Astrocyte (in vitro differentiated cells and primary cell): ENCODE results near the gene C5orf63. TPM values are rescaled to one million over a fixed set of nuclear protein-coding genes. Genes with fewer than 3 reads are reported as not detected.
A peak's percentile ranks its signal among the peaks of the same experiment; 100 is the strongest.

Source experiments
- DNase-seq: peaks from one replicate; pipeline ENCODE4 v3.0.0-alpha.2; 2010; ENCODE audit warnings: low read depth
- FAIRE-seq: peaks from 2 replicates; lab custom pipeline; 2011; peaks lifted over from hg19 to GRCh38; lab: Jason Lieb, UNC
- H2AFZ ChIP-seq: 2 replicates; pipeline ENCODE4 v1.6.0; 2012; ENCODE audit warnings: low read depth, low read length, inconsistent platforms
- H3K27ac ChIP-seq: 2 replicates; pipeline ENCODE4 v1.5.1; 2011; ENCODE audit warnings: low read depth, low read length, inconsistent platforms
- H3K27me3 ChIP-seq: 2 replicates; pipeline ENCODE4 v1.6.0; 2011; ENCODE audit warnings: low read length, inconsistent platforms; ENCODE audit not compliant: insufficient read depth
- H3K36me3 ChIP-seq: 2 replicates; pipeline ENCODE4 v1.5.1; 2011; ENCODE audit warnings: low read length, inconsistent platforms; ENCODE audit not compliant: insufficient read depth
- H3K4me1 ChIP-seq: 2 replicates; pipeline ENCODE4 v1.5.1; 2011; ENCODE audit warnings: low read length, inconsistent platforms; ENCODE audit not compliant: insufficient read depth
- H3K4me2 ChIP-seq: 2 replicates; pipeline ENCODE4 v1.6.0; 2012; ENCODE audit warnings: low read length, inconsistent platforms
- H3K4me3 ChIP-seq: 2 replicates; pipeline ENCODE4 v1.5.1; 2011; ENCODE audit warnings: low read depth, mild to moderate bottlenecking, low read length, inconsistent platforms; ENCODE audit not compliant: insufficient read depth
- H3K79me2 ChIP-seq: 2 replicates; pipeline ENCODE4 v1.6.0; 2012; ENCODE audit warnings: mild to moderate bottlenecking, low read length, inconsistent platforms; ENCODE audit not compliant: insufficient read depth
- H3K9ac ChIP-seq: 2 replicates; pipeline ENCODE4 v1.6.0; 2012; ENCODE audit warnings: mild to moderate bottlenecking, low read length, inconsistent platforms
- H3K9me3 ChIP-seq: 2 replicates; pipeline ENCODE4 v1.5.1; 2012; ENCODE audit warnings: low read depth, mild to moderate bottlenecking, low read length, inconsistent platforms; ENCODE audit not compliant: insufficient read depth
- H4K20me1 ChIP-seq: 2 replicates; pipeline ENCODE4 v1.6.0; 2012; ENCODE audit warnings: low read length, inconsistent platforms; ENCODE audit not compliant: insufficient read depth
- H3K27ac Mint-ChIP-seq: one replicate; pipeline ENCODE4 v1.8.0; 2021; ENCODE audit warnings: mild to moderate bottlenecking, mixed read lengths; ENCODE audit not compliant: unreplicated experiment
- H3K27me3 Mint-ChIP-seq: one replicate; pipeline ENCODE4 v1.8.0; 2021; ENCODE audit warnings: low read depth, mixed read lengths; ENCODE audit not compliant: unreplicated experiment
- H3K36me3 Mint-ChIP-seq: one replicate; pipeline ENCODE4 v1.8.0; 2021; ENCODE audit warnings: low read depth, mixed read lengths; ENCODE audit not compliant: unreplicated experiment
- H3K4me1 Mint-ChIP-seq: one replicate; pipeline ENCODE4 v1.8.0; 2021; ENCODE audit warnings: low read depth, mixed read lengths; ENCODE audit not compliant: unreplicated experiment
- H3K4me3 Mint-ChIP-seq: one replicate; pipeline ENCODE4 v1.8.0; 2021; ENCODE audit warnings: mild to moderate bottlenecking, moderate library complexity, mixed read lengths; ENCODE audit not compliant: unreplicated experiment
- H3K9me3 Mint-ChIP-seq: one replicate; pipeline ENCODE4 v1.8.0; 2021; ENCODE audit warnings: mild to moderate bottlenecking, mixed read lengths; ENCODE audit not compliant: unreplicated experiment
- EZH2 ChIP-seq: IDR thresholded peaks from 2 replicates; pipeline ENCODE4 v1.6.1; 2012; ENCODE audit warnings: mild to moderate bottlenecking, low read length, inconsistent platforms; ENCODE audit not compliant: insufficient read depth
- total RNA-seq: library from RNA; stranded (reverse); gene quantifications from 2 replicates; pipeline ENCODE4 v1.2.1, GENCODE V29; 2021
- TF ChIP-seq, protein P1 (sequence below): IDR thresholded peaks from 2 replicates; pipeline ENCODE4 v1.5.1; 2011; ENCODE audit warnings: low read depth, mild to moderate bottlenecking, inconsistent platforms, low read length, moderate library complexity; ENCODE audit not compliant: insufficient read depth

C5orf63 gene
- total RNA-seq, 1 donor from 2014 or later = 0.36 TPM

DNA sequence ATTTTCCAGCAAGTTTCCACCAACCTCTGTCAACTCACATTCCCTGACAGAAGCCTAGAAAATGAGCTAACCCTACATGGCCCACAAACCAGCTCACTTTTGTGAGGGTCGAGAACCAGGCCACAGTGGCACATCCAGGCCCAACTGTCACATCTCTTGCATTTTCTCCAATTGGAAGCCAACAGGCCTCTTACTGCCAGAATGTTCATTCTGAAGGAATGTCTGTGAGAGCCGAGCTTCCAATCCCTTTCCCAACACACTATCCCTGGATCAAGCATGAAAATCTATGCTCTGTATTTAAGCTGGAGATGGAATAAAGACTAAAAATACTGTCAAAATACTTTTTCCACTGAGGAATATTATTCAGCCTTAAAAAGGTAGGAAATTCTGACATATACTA lies 62.9 kb downstream of the C5orf63 start:
- Histone ChIP-seq H3K4me1 (peaks cover 25% of the 10 kb centered on the region), H3K4me3 (no peak overlapping the region), H3K4me2 (peak overlapping the region; percentile 2), H2AFZ (no peak overlapping the region), H3K9me3 (no peaks in the 10 kb centered on the region), H3K9ac (no peak overlapping the region), H4K20me1 (no peaks in the 10 kb centered on the region), H3K79me2 (no peaks in the 10 kb centered on the region), H3K27ac (peak overlapping the region; percentile 38), H3K27me3 (no peaks in the 10 kb centered on the region), H3K36me3 (no peaks in the 10 kb centered on the region)
- Mint-ChIP-seq H3K27ac (no peak overlapping the region), H3K9me3 (no peaks in the 10 kb centered on the region), H3K27me3 (no peaks in the 10 kb centered on the region), H3K4me1 (peaks cover 25% of the 10 kb centered on the region), H3K4me3 (no peak overlapping the region), H3K36me3 (peaks cover 2% of the 10 kb centered on the region)
- peak; percentile 47 for DNase-seq
- no peak for TF ChIP-seq EZH2
- TF ChIP-seq, protein P1, sequence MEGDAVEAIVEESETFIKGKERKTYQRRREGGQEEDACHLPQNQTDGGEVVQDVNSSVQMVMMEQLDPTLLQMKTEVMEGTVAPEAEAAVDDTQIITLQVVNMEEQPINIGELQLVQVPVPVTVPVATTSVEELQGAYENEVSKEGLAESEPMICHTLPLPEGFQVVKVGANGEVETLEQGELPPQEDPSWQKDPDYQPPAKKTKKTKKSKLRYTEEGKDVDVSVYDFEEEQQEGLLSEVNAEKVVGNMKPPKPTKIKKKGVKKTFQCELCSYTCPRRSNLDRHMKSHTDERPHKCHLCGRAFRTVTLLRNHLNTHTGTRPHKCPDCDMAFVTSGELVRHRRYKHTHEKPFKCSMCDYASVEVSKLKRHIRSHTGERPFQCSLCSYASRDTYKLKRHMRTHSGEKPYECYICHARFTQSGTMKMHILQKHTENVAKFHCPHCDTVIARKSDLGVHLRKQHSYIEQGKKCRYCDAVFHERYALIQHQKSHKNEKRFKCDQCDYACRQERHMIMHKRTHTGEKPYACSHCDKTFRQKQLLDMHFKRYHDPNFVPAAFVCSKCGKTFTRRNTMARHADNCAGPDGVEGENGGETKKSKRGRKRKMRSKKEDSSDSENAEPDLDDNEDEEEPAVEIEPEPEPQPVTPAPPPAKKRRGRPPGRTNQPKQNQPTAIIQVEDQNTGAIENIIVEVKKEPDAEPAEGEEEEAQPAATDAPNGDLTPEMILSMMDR = no peak
- no peak for FAIRE-seq

DNA sequence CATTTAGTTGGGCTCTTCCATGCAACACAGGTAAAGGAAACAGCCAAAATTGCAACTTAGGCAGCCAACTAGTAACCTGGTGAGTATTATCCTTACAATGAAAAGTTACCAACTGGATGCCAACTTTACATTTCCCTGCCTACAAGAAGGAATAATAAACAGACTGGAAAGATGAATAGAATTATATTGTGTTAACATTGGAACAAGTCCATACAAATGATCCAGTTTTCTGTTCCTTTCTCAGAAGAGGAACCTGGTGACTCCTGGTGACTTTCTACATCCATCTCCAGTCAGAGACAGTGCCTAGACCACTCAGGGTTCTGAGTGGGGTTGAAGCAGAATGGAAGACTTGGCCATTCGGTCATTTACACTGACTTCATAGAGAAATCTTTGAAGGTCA lies 63.5 kb downstream of the C5orf63 start:
- H3K27ac Mint-ChIP-seq = no peak overlapping the region
- Histone ChIP-seq H2AFZ (no peak overlapping the region), H3K27ac (no peak overlapping the region), H3K4me1 (peaks cover 25% of the 10 kb centered on the region), H3K79me2 (no peaks in the 10 kb centered on the region), H3K27me3 (no peaks in the 10 kb centered on the region), H4K20me1 (no peaks in the 10 kb centered on the region), H3K9ac (no peak overlapping the region), H3K4me2 (no peak overlapping the region), H3K4me3 (no peak overlapping the region), H3K36me3 (no peaks in the 10 kb centered on the region), H3K9me3 (no peaks in the 10 kb centered on the region)
- no peak for TF ChIP-seq EZH2
- TF ChIP-seq, protein P1 = no peak
- DNase-seq (no peak), FAIRE-seq (no peak)
- H3K4me1 Mint-ChIP-seq = peaks cover 22% of the 10 kb centered on the region
- no peaks in the 10 kb centered on the region for H3K36me3 Mint-ChIP-seq
- H3K27me3 Mint-ChIP-seq = no peaks in the 10 kb centered on the region
- H3K9me3 Mint-ChIP-seq = no peaks in the 10 kb centered on the region
- no peak overlapping the region for H3K4me3 Mint-ChIP-seq

DNA sequence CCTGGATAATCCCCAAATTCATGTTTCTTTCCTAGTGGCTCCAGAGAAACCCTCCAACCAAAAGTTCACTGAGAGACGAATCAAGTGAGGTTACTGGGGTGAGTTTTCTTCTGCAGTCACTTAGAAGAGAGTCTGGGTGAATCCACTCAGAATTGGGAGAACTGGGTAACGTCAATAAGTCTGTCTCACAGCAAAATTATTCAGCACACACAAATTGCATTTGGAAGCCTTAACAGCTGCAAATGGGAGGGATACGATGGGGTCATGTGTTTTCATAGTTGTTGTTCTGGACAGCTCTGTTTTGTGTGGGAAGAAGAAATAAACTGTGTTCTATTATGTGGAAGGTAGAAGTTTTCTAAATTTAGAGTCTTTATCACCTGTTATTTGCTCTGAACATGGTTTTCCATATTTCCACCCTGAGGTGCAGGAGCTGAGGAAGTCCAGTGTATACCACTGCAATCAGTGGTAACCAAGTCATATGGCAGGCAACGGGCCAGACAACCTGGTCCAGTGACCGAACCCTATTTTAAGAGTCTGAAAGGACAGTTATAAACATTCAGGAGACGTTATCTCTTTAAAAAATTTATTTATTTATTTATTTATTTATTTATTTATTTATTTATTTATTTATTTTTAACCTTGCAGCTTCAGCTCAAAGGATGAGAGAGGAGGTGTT lies 64.9 kb downstream of the C5orf63 start:
- H3K36me3 ChIP-seq = no peaks in the 10 kb centered on the region
- FAIRE-seq (no peak), DNase-seq (no peak)
- no peaks in the 10 kb centered on the region for H3K9me3 ChIP-seq
- no peaks in the 10 kb centered on the region for H4K20me1 ChIP-seq
- H2AFZ ChIP-seq = no peak overlapping the region
- TF ChIP-seq, protein P1 = no peak
- TF ChIP-seq EZH2 = no peak
- H3K4me2 ChIP-seq = no peak overlapping the region
- H3K27me3 ChIP-seq = no peaks in the 10 kb centered on the region
- Mint-ChIP-seq H3K27me3 (no peaks in the 10 kb centered on the region), H3K4me3 (no peak overlapping the region), H3K27ac (no peak overlapping the region), H3K36me3 (no peaks in the 10 kb centered on the region), H3K4me1 (peaks cover 27% of the 10 kb centered on the region), H3K9me3 (no peaks in the 10 kb centered on the region)
- no peak overlapping the region for H3K9ac ChIP-seq
- H3K4me3 ChIP-seq = no peak overlapping the region
- H3K79me2 ChIP-seq = no peaks in the 10 kb centered on the region
- H3K4me1 ChIP-seq = peaks cover 25% of the 10 kb centered on the region
- no peak overlapping the region for H3K27ac ChIP-seq
